Smooth muscle cell (in vitro differentiated cells): ENCODE results near the gene VSTM4. TPM values are rescaled to one million over a fixed set of nuclear protein-coding genes. Genes with fewer than 3 reads are reported as not detected.
A peak's percentile ranks its signal among the peaks of the same experiment; 100 is the strongest.

Source experiments
- DNase-seq: peaks from one replicate; lab custom pipeline; 2025; ENCODE audit not compliant: unreplicated experiment; lab: John Stamatoyannopoulos, UW
- H2AFZ ChIP-seq: fragments of 200-600 bp; sonication (generic); 2 replicates; pipeline ENCODE4 v1.6.0; 2016; ENCODE audit warnings: antibody characterized with exemption, low read depth, mild to moderate bottlenecking
- H3F3A ChIP-seq: fragments of 200-600 bp; sonication (generic); 2 replicates; pipeline ENCODE4 v1.6.0; 2017; ENCODE audit warnings: antibody characterized with exemption, low read depth
- H3K27ac ChIP-seq: fragments of 200-600 bp; sonication (generic); 2 replicates; pipeline ENCODE4 v1.5.1; 2016; ENCODE audit warnings: low read depth, mild to moderate bottlenecking
- H3K27me3 ChIP-seq: fragments of 200-600 bp; sonication (generic); 2 replicates; pipeline ENCODE4 v1.6.1; 2016; ENCODE audit warnings: low read depth, mild to moderate bottlenecking
- H3K36me3 ChIP-seq: fragments of 200-600 bp; sonication (generic); 2 replicates; pipeline ENCODE4 v1.5.1; 2016; ENCODE audit warnings: low read depth
- H3K4me1 ChIP-seq: fragments of 200-600 bp; sonication (generic); 2 replicates; pipeline ENCODE4 v1.5.1; 2016; ENCODE audit warnings: low read depth
- H3K4me2 ChIP-seq: fragments of 200-600 bp; sonication (generic); 2 replicates; pipeline ENCODE4 v1.6.0; 2016; ENCODE audit warnings: mild to moderate bottlenecking
- H3K4me3 ChIP-seq: fragments of 200-600 bp; sonication (generic); 2 replicates; pipeline ENCODE4 v1.5.1; 2016; ENCODE audit warnings: mild to moderate bottlenecking
- H3K79me2 ChIP-seq: fragments of 200-600 bp; sonication (generic); 2 replicates; pipeline ENCODE4 v1.6.0; 2016; ENCODE audit warnings: low read depth, mild to moderate bottlenecking
- H3K9ac ChIP-seq: fragments of 200-600 bp; sonication (generic); 2 replicates; pipeline ENCODE4 v1.6.0; 2016; ENCODE audit warnings: low read depth
- H3K9me3 ChIP-seq: fragments of 200-600 bp; sonication (generic); replicated peaks from 2 replicates; pipeline ENCODE4 v1.5.1; 2016; ENCODE audit warnings: low read depth
- H4K20me1 ChIP-seq: fragments of 200-600 bp; sonication (generic); 2 replicates; pipeline ENCODE4 v1.6.0; 2016; ENCODE audit warnings: low read depth
- CTCF ChIP-seq: fragments of 200-600 bp; sonication (generic); IDR thresholded peaks from 2 replicates; pipeline ENCODE4 v1.5.1; 2017; ENCODE audit warnings: borderline replicate concordance, mild to moderate bottlenecking, antibody characterized with exemption; ENCODE audit not compliant: insufficient read depth, poor library complexity, severe bottlenecking
- WGBS: methylation state at CpG from one replicate; pipeline ENCODE4 v1.1.7; 2016; ENCODE audit warnings: low lambda C conversion rate; 5-methylcytosine and 5-hydroxymethylcytosine counted together
- polyA plus RNA-seq: library from polyadenylated mRNA; unstranded; fragments of >200 nt; fragmentation: Nextera tagmentation; extraction: Ambion mirVana; gene quantifications from 2 replicates; pipeline ENCODE4 v1.2.1, GENCODE V29; 2016
- total RNA-seq: library from RNA; depleted of rRNA; stranded (reverse); fragments of >200 nt; gene quantifications from 2 replicates; pipeline ENCODE4 v1.2.3, GENCODE V29; 2014

VSTM4 gene
- total and polyA plus RNA-seq, 2 experiments from 2014 or later = 5.1 to 7.7 TPM

- DNase-seq = no peak
- Histone ChIP-seq H3K36me3 (no peaks in the 10 kb centered on the region), H2AFZ (peak overlapping the region; percentile 5), H3K4me1 (peaks cover 6% of the 10 kb centered on the region), H3K27me3 (no peaks in the 10 kb centered on the region), H3K9ac (no peak overlapping the region), H3K79me2 (no peaks in the 10 kb centered on the region), H3K4me3 (no peak overlapping the region), H3K27ac (peak overlapping the region; percentile 56), H3K4me2 (peak overlapping the region; percentile 37), H4K20me1 (no peaks in the 10 kb centered on the region), H3F3A (no peaks in the 10 kb centered on the region), H3K9me3 (no peaks in the 10 kb centered on the region)
- WGBS = 26% methylated on average over 5 of the region's 5 CpGs
- no peak for TF ChIP-seq CTCF
Measured at GRCh38 chr10:49023752-49024151, 91.6 kb downstream of the VSTM4 start.

GRCh38 chr10:49023071-49023470 lies 92.3 kb downstream of the VSTM4 start:
- no peaks in the 10 kb centered on the region for H4K20me1 ChIP-seq
- no peaks in the 10 kb centered on the region for H3K79me2 ChIP-seq
- H3F3A ChIP-seq = no peaks in the 10 kb centered on the region
- H3K4me1 ChIP-seq = peaks cover 6% of the 10 kb centered on the region
- H2AFZ ChIP-seq = no peak overlapping the region
- no peak overlapping the region for H3K27ac ChIP-seq
- H3K4me3 ChIP-seq = no peak overlapping the region
- H3K4me2 ChIP-seq = no peak overlapping the region
- WGBS = 81% methylated on average over 2 of the region's 2 CpGs
- H3K9ac ChIP-seq = no peak overlapping the region
- no peaks in the 10 kb centered on the region for H3K36me3 ChIP-seq
- H3K27me3 ChIP-seq = no peaks in the 10 kb centered on the region
- H3K9me3 ChIP-seq = no peaks in the 10 kb centered on the region
- DNase-seq = no peak
- no peak for TF ChIP-seq CTCF

- Histone ChIP-seq H3K4me3 (no peak overlapping the region), H3F3A (no peaks in the 10 kb centered on the region), H4K20me1 (no peaks in the 10 kb centered on the region), H3K27ac (no peak overlapping the region), H3K36me3 (no peaks in the 10 kb centered on the region), H3K9ac (no peak overlapping the region), H3K4me1 (peaks cover 6% of the 10 kb centered on the region), H3K79me2 (no peaks in the 10 kb centered on the region), H3K27me3 (no peaks in the 10 kb centered on the region), H2AFZ (no peak overlapping the region), H3K4me2 (no peak overlapping the region), H3K9me3 (no peaks in the 10 kb centered on the region)
- no peak for DNase-seq
- WGBS = 90% methylated on average over 6 of the region's 6 CpGs
- TF ChIP-seq CTCF = no peak
Measured at GRCh38 chr10:49021685-49022084, 93.6 kb downstream of the VSTM4 start.

- no peak for DNase-seq
Measured at GRCh38 chr10:49015700-49016099, 99.6 kb downstream of the VSTM4 start.

More at GRCh38 chr10:49015700-49016099, 99.6 kb downstream of the VSTM4 start:
- WGBS = 88% methylated on average over 4 of the region's 4 CpGs
- Histone ChIP-seq H3K9me3 (no peaks in the 10 kb centered on the region), H4K20me1 (no peaks in the 10 kb centered on the region), H3K79me2 (no peaks in the 10 kb centered on the region), H3F3A (no peaks in the 10 kb centered on the region), H3K27ac (no peak overlapping the region), H3K4me1 (no peaks in the 10 kb centered on the region), H3K9ac (no peak overlapping the region), H3K4me3 (no peak overlapping the region), H3K4me2 (no peak overlapping the region), H3K36me3 (no peaks in the 10 kb centered on the region), H2AFZ (no peak overlapping the region), H3K27me3 (no peaks in the 10 kb centered on the region)
- no peak for TF ChIP-seq CTCF
